Thoracic aorta (tissue), 2 donors: Measurements from ENCODE around the gene MAP4K3. TPM values are rescaled to one million over a fixed set of nuclear protein-coding genes. Genes with fewer than 3 reads are reported as not detected.

Source experiments
- ATAC-seq: fragments of 150-250 bp; one replicate; pipeline ENCODE4 v1.8.0; 2017; ENCODE audit warnings: low read depth; ENCODE audit not compliant: insufficient number of reproducible peaks, low FRiP score
- DNase-seq: peaks from one replicate; pipeline ENCODE4 v3.0.0-alpha.2; 2020; ENCODE audit warnings: low spot score
- H3K27ac ChIP-seq, 2 donors: fragments of 200-600 bp; sonication (generic); 1 replicate in 1 of 2; 2 replicates in 1 of 2; pipeline ENCODE4 v1.5.1; 2016; ENCODE audit warnings: mild to moderate bottlenecking in 2 of 2, moderate library complexity in 2 of 2
- H3K27me3 ChIP-seq: fragments of 200-600 bp; sonication (generic); replicated peaks from 2 replicates; pipeline ENCODE4 v1.6.0; 2016; ENCODE audit warnings: mild to moderate bottlenecking; ENCODE audit not compliant: insufficient read depth
- H3K36me3 ChIP-seq: fragments of 200-600 bp; sonication (generic); one replicate; pipeline ENCODE4 v1.5.1; 2016
- H3K4me1 ChIP-seq, 2 donors: fragments of 200-600 bp; sonication (generic); 1 replicate in 1 of 2; 2 replicates in 1 of 2; pipeline versions ENCODE4 v1.5.1 to v1.6.0; 2016; ENCODE audit warnings: low read depth in 2 of 2, mild to moderate bottlenecking in 1 of 2; ENCODE audit not compliant: control insufficient read depth in 1 of 2
- H3K4me3 ChIP-seq: fragments of 200-600 bp; sonication (generic); 2 replicates; pipeline ENCODE4 v1.5.1; 2016; ENCODE audit warnings: mild to moderate bottlenecking
- H3K9me3 ChIP-seq: fragments of 200-600 bp; sonication (generic); 2 replicates; pipeline ENCODE4 v1.5.1; 2016
- CTCF ChIP-seq: fragments of 200-600 bp; sonication (generic); IDR thresholded peaks from one replicate; pipeline ENCODE4 v1.5.1; 2019; ENCODE audit warnings: antibody characterized with exemption
- total RNA-seq, 2 donors: library from RNA; depleted of rRNA; stranded (reverse); fragments of >200 nt; gene quantifications; one replicate each; pipeline versions ENCODE4 v1.1.0 to v1.2.3, GENCODE V29; 2016

The MAP4K3 gene
- total RNA-seq, 2 donors from 2014 or later = 53.7 to 58.8 TPM

GRCh38 chr2:39243469-39244123 lies 193.5 kb downstream of the MAP4K3 start, which contains the start of gene CDKL4:
TSS of gene CDKL4 (minus strand) at chr2:39243970.
- Histone ChIP-seq H3K4me3 (peak within 1 kb of the TSS; percentile 65), H3K36me3 (no peaks in the 10 kb centered on the region), H3K4me1 (no peaks in the 10 kb centered on the region), H3K27me3 (no peaks in the 10 kb centered on the region), H3K9me3 (no peaks in the 10 kb centered on the region), H3K27ac (no peak within 1 kb of the TSS)
- ATAC-seq (no peak), DNase-seq (no peak)
- no peak for TF ChIP-seq CTCF

GRCh38 chr2:39241588-39241987 lies 195.5 kb downstream of the MAP4K3 start:
- H3K36me3 ChIP-seq = no peaks in the 10 kb centered on the region
- H3K9me3 ChIP-seq = no peaks in the 10 kb centered on the region
- TF ChIP-seq CTCF = no peak
- no peak overlapping the region for H3K27ac ChIP-seq
- ATAC-seq (no peak), DNase-seq (no peak)
- no peaks in the 10 kb centered on the region for H3K4me1 ChIP-seq
- no peaks in the 10 kb centered on the region for H3K27me3 ChIP-seq
- no peak overlapping the region for H3K4me3 ChIP-seq

GRCh38 chr2:39240758-39241157 lies 196.3 kb downstream of the MAP4K3 start:
- Histone ChIP-seq H3K36me3 (no peaks in the 10 kb centered on the region), H3K9me3 (no peaks in the 10 kb centered on the region), H3K4me1 (no peaks in the 10 kb centered on the region), H3K4me3 (no peak overlapping the region), H3K27me3 (no peaks in the 10 kb centered on the region), H3K27ac (no peak overlapping the region)
- DNase-seq (no peak), ATAC-seq (no peak)
- no peak for TF ChIP-seq CTCF

- no peak for ATAC-seq
These were observed 202.3 kb downstream of the MAP4K3 start for GRCh38 chr2:39234754-39235153.

GRCh38 chr2:39232141-39232540 lies 204.9 kb downstream of the MAP4K3 start:
- no peak for ATAC-seq
- H3K27ac ChIP-seq = no peak overlapping the region
- TF ChIP-seq CTCF = no peak
- no peak overlapping the region for H3K4me3 ChIP-seq
- no peaks in the 10 kb centered on the region for H3K9me3 ChIP-seq
- peaks cover 3 to 21% of the 10 kb centered on the region in 2 donors for H3K4me1 ChIP-seq
- DNase-seq = no peak
- H3K27me3 ChIP-seq = no peaks in the 10 kb centered on the region
- H3K36me3 ChIP-seq = no peaks in the 10 kb centered on the region

More at GRCh38 chr2:39234754-39235153, 202.3 kb downstream of the MAP4K3 start:
- Histone ChIP-seq H3K36me3 (no peaks in the 10 kb centered on the region), H3K27ac (no peak overlapping the region), H3K4me3 (no peak overlapping the region), H3K27me3 (no peaks in the 10 kb centered on the region), H3K4me1 (no peaks in the 10 kb centered on the region), H3K9me3 (no peaks in the 10 kb centered on the region)
- DNase-seq = no peak
- no peak for TF ChIP-seq CTCF
